Common myeloid progenitor, CD34-positive (primary cell): ENCODE measurements around the gene WASF1.

Experiments used
- CTCF ChIA-PET: fragments of 350-600 bp; sonication (Branson Sonifier 250); formaldehyde crosslinking; loops from one replicate; lab custom pipeline; 2021; ENCODE audit warnings: antibody characterized with exemption; lab: Charles Lee
- POLR2A ChIA-PET: fragments of 350-600 bp; sonication (Branson Sonifier 250); formaldehyde crosslinking; loops from one replicate; lab custom pipeline; 2021; ENCODE audit warnings: antibody characterized with exemption; lab: Charles Lee
- DNase-seq, 3 donors: peaks; one replicate each; pipeline versions ENCODE4 v3.0.0 to v3.0.0-alpha.2; 2013
- H3K27ac ChIP-seq, 2 experiments: 1 replicate in 1 of 2; 2 replicates in 1 of 2; pipeline ENCODE4 v1.7.0; 2013; ENCODE audit warnings: inconsistent platforms in 2 of 2, low read length in 2 of 2, mild to moderate bottlenecking in 2 of 2, low read depth in 1 of 2, moderate library complexity in 1 of 2; ENCODE audit not compliant: severe bottlenecking in 2 of 2, insufficient read depth in 1 of 2, poor library complexity in 1 of 2
- H3K27me3 ChIP-seq, 5 experiments: replicated peaks in 2 of 5; 1 replicate in 3 of 5; 2 replicates in 2 of 5; pipeline versions ENCODE4 v1.6.1 to v1.7.0; 2013; ENCODE audit warnings: low read length in 4 of 5, mild to moderate bottlenecking in 2 of 5, moderate library complexity in 2 of 5, inconsistent platforms in 1 of 5; ENCODE audit not compliant: insufficient read depth in 5 of 5, control insufficient read depth in 4 of 5
- H3K36me3 ChIP-seq, 4 experiments: 1 replicate in 2 of 4; 2 replicates in 2 of 4; pipeline versions ENCODE4 v1.6.1 to v1.7.0; 2013; ENCODE audit warnings: low read length in 3 of 4, control low read depth in 1 of 4, mild to moderate bottlenecking in 1 of 4; ENCODE audit not compliant: control insufficient read depth in 4 of 4, insufficient read depth in 4 of 4
- H3K4me1 ChIP-seq, 4 experiments: 1 replicate in 3 of 4; 2 replicates in 1 of 4; pipeline versions ENCODE4 v1.6.1 to v1.7.1; 2013; ENCODE audit warnings: low read length in 3 of 4, mild to moderate bottlenecking in 3 of 4, control low read depth in 1 of 4, inconsistent platforms in 1 of 4, moderate library complexity in 1 of 4; ENCODE audit not compliant: control insufficient read depth in 4 of 4, insufficient read depth in 4 of 4; ENCODE audit errors: control extremely low read depth in 1 of 4
- H3K4me3 ChIP-seq, 7 experiments: 1 replicate in 4 of 7; 2 replicates in 3 of 7; pipeline versions ENCODE4 v1.5.1 to v1.7.0; 2013; ENCODE audit warnings: mild to moderate bottlenecking in 7 of 7, low read length in 6 of 7, moderate library complexity in 6 of 7, inconsistent platforms in 2 of 7, low read depth in 2 of 7, control low read depth in 1 of 7; ENCODE audit not compliant: insufficient read depth in 4 of 7, control insufficient read depth in 1 of 7; ENCODE audit errors: extremely low read depth in 1 of 7
- H3K9me3 ChIP-seq, 5 experiments: 1 replicate in 4 of 5; 2 replicates in 1 of 5; pipeline versions ENCODE4 v1.6.1 to v1.7.1; 2013; ENCODE audit warnings: low read length in 4 of 5, mild to moderate bottlenecking in 2 of 5, inconsistent platforms in 1 of 5, low read depth in 1 of 5, moderate library complexity in 1 of 5; ENCODE audit not compliant: control insufficient read depth in 4 of 5, insufficient read depth in 2 of 5; ENCODE audit errors: control extremely low read depth in 1 of 5
- WGBS: methylation state at CpG from one replicate; pipeline ENCODE4 v1.1.5; 2013; ENCODE audit not compliant: insufficient coverage; 5-methylcytosine and 5-hydroxymethylcytosine counted together

WASF1 gene

DNA sequence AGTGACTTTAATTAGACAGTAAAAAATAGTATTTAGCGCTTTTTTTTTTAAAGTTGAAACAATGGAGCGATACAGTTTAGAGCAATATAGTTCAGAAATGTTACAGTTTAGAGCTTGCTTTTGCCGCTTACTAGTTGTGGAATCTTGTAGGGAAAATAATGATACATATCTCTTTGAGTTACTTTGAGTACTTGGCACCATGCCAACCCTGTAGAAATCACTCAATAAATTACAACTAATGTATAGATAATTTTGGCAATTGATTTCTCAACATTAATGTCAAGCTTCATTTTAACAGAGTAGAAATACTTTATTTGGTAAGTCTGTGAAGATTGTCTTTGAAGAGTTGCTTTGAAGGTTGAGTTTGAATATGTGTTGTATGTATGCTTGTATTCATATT, 28.2 kb upstream of the WASF1 start:
- WGBS, result 100% methylated on average over 2 of the region's 3 CpGs

DNA sequence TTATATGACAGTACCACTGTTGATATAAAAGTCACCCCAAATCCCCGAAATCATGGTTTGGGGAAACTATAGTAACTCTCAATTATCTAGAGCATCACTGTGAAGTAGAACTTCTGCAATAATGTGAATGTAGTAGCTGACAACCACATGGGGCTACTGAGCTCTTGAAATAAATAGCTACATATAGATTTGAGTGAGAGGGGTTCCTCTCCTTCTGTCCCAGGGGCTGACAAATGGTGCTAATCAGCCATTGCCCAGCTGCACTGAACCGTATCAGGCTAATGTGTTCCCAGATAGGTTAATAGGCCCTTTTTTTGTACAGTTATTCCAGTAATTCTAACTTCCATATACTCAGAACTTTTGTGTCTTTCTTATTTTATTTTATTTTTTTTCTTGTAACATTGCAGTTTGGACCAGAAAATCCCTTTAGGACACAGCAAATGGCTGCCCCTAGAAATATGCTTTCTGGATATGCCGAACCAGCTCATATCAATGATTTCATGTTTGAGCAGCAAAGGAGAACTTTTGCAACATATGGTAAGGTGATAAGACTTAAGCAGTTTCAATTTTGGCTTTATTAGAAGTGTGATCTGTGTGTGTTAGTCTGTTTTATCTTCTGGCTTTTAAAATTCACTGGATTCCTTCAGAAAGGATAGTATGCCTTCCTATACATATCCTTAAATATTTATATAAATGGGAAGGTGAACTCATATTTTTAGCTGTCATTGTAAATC, 21.8 kb upstream of the WASF1 start:
- H3K9me3 ChIP-seq, result no peaks in the 10 kb centered on the region
- peaks cover 0 to 11% (median 3%) of the 10 kb centered on the region in 4 experiments for H3K36me3 ChIP-seq
- peak in 2 of 3 donors; percentile 26 to 56 for DNase-seq
- WGBS, result 71% methylated on average over 1 of the region's 3 CpGs
- ChIA-PET CTCF (interaction anchor here (1.2 kb wide), 1 partner anchor 11 kb away, joined by 3 read pairs; no protein-coding TSS in a partner anchor), POLR2A (no interaction called here)
- peaks cover 0 to 7% (median 2%) of the 10 kb centered on the region in 4 experiments for H3K4me1 ChIP-seq
- H3K4me3 ChIP-seq, result no peak overlapping the region
- H3K27me3 ChIP-seq, result no peaks in the 10 kb centered on the region
- H3K27ac ChIP-seq, result no peak overlapping the region

More for the DNA sequence above, 28.2 kb upstream of the WASF1 start:
- Histone ChIP-seq H3K27ac (no peak overlapping the region), H3K4me3 (no peak overlapping the region), H3K9me3 (no peaks in the 10 kb centered on the region), H3K27me3 (no peaks in the 10 kb centered on the region), H3K36me3 (peaks cover 11 to 49% (median 27%) of the 10 kb centered on the region in 4 experiments), H3K4me1 (no peaks in the 10 kb centered on the region)
- ChIA-PET POLR2A (no interaction called here), CTCF (interaction anchor here (0.8 to 2.9 kb wide), 3 partner anchors 9 to 110 kb away, joined by 3 to 10 read pairs (median 3); partner anchors contain the start of gene CDC40)
- DNase-seq, result no peak

DNA sequence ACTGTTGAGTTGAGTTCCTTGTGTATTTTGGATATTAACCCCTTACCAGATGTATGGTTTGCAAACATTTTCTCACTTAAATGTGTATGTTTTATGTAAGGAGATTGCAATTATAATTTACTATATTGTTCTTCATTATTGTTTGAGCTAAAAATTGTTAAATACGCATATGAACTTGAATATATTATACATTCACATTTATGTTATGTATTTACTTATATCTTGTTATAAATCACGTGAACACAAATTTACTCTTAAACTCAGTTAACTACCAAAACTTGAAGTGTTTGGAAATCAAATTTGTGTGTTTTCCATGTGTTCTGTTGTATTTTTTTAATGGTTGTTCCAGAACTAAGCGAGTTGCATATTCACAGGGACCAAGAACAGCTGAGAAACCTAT, 19.1 kb upstream of the WASF1 start:
- no peaks in the 10 kb centered on the region for H3K27me3 ChIP-seq
- no peak overlapping the region for H3K4me3 ChIP-seq
- peaks cover 3 to 14% (median 10%) of the 10 kb centered on the region in 4 experiments for H3K36me3 ChIP-seq
- H3K4me1 ChIP-seq, result peaks cover 0 to 7% (median 2%) of the 10 kb centered on the region in 4 experiments
- WGBS, result 100% methylated on average over 1 of the region's 3 CpGs
- DNase-seq, result no peak
- ChIA-PET POLR2A (no interaction called here), CTCF (interaction anchor here (0.9 to 1.2 kb wide), 3 partner anchors 10 to 154 kb away, joined by 3 to 5 read pairs (median 3); no protein-coding TSS in a partner anchor)
- H3K9me3 ChIP-seq, result no peaks in the 10 kb centered on the region
- H3K27ac ChIP-seq, result no peak overlapping the region

DNA sequence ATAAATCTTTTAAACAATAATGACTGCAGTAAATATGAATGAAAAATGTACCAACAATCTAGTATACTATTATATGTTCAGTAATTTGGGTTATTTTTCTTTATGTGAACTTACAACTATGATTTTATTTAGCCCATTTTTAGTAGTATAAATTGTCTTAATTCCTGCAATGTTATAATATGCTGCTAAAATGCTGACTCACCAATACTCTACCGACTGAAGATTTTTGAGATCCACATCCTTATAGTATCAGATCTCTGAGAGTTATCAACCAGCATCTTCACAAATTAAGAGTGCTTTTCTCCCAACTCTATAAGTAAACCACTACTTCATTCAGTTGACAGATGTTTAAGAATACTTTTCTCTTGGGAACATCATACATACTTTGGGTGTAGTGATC, 17.4 kb upstream of the WASF1 start:
- Histone ChIP-seq H3K4me3 (no peak overlapping the region), H3K36me3 (peaks cover 3 to 16% (median 11%) of the 10 kb centered on the region in 4 experiments), H3K9me3 (no peaks in the 10 kb centered on the region), H3K27me3 (no peaks in the 10 kb centered on the region), H3K27ac (no peak overlapping the region), H3K4me1 (peaks cover 0 to 9% (median 2%) of the 10 kb centered on the region in 4 experiments)
- DNase-seq, result no peak
- ChIA-PET CTCF (no interaction called here), POLR2A (no interaction called here)
- no CpG with 5 or more reads among the region's 1 CpG for WGBS

DNA sequence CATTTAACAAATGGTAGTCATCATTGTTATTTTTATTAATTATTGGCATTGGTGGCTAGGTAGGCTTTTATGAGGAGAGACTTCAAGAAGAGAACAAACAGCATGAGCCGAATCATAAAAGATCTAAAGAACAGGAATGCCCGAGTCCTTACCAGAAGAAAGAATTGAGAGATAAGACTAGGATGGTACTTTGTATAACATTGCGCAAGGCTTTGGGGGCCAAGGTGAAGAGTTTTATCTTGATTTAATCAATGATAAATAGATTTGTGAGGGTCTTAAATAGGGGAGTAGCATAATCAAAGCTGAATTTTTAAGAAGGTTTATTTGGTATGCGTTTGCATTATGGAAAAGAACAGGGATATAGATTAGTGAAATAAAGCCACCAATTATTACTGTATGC, 16.2 kb upstream of the WASF1 start:
- no peaks in the 10 kb centered on the region for H3K27me3 ChIP-seq
- peaks cover 0 to 15% (median 6%) of the 10 kb centered on the region in 4 experiments for H3K4me1 ChIP-seq
- ChIA-PET CTCF (interaction anchor here (0.6 to 1.4 kb wide), 3 partner anchors 10 to 732 kb away, joined by 3 to 5 read pairs (median 3); no protein-coding TSS in a partner anchor), POLR2A (no interaction called here)
- no peaks in the 10 kb centered on the region for H3K9me3 ChIP-seq
- no peak for DNase-seq
- no peak overlapping the region for H3K4me3 ChIP-seq
- H3K27ac ChIP-seq, result no peak overlapping the region
- H3K36me3 ChIP-seq, result peaks cover 3 to 16% (median 12%) of the 10 kb centered on the region in 4 experiments
- WGBS, result 100% methylated on average over 3 of the region's 4 CpGs

DNA sequence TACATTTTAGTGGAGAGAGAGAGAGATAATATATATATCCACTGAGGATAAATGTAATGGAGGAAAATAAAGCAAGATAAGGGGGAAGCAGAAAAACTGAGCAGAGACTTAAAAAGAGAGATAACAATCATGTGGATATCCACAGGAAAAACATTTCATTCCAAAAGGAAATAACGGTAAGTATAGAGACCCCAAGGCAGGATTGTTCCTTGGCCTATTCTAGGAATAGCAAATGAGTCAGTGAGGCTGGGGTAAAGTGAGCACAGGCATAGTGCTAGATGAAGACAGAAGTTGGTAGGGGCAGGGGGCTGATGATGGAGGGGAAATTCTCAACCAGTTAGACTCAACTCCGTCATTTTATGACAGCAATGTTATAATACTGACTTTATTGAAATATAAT, 12.0 kb upstream of the WASF1 start:
- peaks cover 0 to 12% (median 6%) of the 10 kb centered on the region in 4 experiments for H3K4me1 ChIP-seq
- H3K27me3 ChIP-seq, result no peaks in the 10 kb centered on the region
- no peak overlapping the region for H3K4me3 ChIP-seq
- CTCF ChIA-PET, result interaction anchor here (3.0 kb wide), 1 partner anchor 11 kb away, joined by 7 read pairs; the partner anchor contains the start of gene CDC40
- H3K9me3 ChIP-seq, result no peaks in the 10 kb centered on the region
- no peak for DNase-seq
- WGBS, result 33% methylated on average over 1 of the region's 2 CpGs
- H3K36me3 ChIP-seq, result peaks cover 3 to 13% (median 9%) of the 10 kb centered on the region in 4 experiments
- peak overlapping the region in 1 of 2 experiments; percentile 47 for H3K27ac ChIP-seq
- POLR2A ChIA-PET, result no interaction called here

DNA sequence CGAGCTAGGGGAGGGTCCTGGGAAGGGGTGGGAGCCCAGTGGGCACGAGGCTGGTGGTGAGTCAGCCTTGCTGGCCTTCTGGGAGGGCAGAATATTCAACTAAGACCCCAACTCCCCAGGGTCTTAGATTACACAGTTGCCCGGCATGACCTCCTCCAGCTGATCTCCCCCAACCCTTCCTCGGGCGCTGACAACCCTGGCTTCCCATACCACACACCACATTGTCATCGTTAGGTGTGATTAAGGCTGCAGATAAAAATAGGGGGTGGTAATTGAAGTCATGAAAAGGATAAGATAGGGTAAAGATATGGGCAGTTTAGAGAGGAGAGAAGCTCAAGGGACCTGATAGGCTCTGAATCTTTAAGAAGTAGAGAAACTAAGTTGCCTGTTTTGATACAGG, 11.3 kb upstream of the WASF1 start:
- CTCF ChIA-PET, result interaction anchor here (3.0 kb wide), 1 partner anchor 10 kb away, joined by 7 read pairs; the partner anchor contains the start of gene CDC40
- Histone ChIP-seq H3K4me1 (peaks cover 0 to 12% (median 8%) of the 10 kb centered on the region in 4 experiments), H3K27me3 (no peaks in the 10 kb centered on the region), H3K9me3 (no peaks in the 10 kb centered on the region), H3K27ac (no peak overlapping the region), H3K4me3 (no peak overlapping the region), H3K36me3 (peaks cover 3 to 13% (median 9%) of the 10 kb centered on the region in 4 experiments)
- POLR2A ChIA-PET, result no interaction called here
- DNase-seq, result no peak
- WGBS, result 100% methylated on average over 3 of the region's 6 CpGs
